DOHH2 (cell line): ENCODE data around the gene CAPN2.

Experiments
- H3F3A ChIP-seq: fragments of 200-600 bp; sonication (generic), shearing (Covaris generic); 2 replicates; pipeline ENCODE4 v1.6.0; 2016; ENCODE audit warnings: antibody characterized with exemption, mild to moderate bottlenecking; ENCODE audit not compliant: control insufficient read depth, insufficient read depth
- H3K27ac ChIP-seq: fragments of 200-600 bp; sonication (generic); 2 replicates; pipeline ENCODE4 v1.5.1; 2014; ENCODE audit warnings: low read depth, mild to moderate bottlenecking, low read length, moderate library complexity
- H3K27me3 ChIP-seq: fragments of 200-600 bp; sonication (generic); 2 replicates; pipeline ENCODE4 v1.6.1; 2014; ENCODE audit warnings: mild to moderate bottlenecking, low read length, mixed read lengths; ENCODE audit not compliant: control insufficient read depth
- H3K36me3 ChIP-seq: fragments of 200-600 bp; sonication (generic); 2 replicates; pipeline ENCODE4 v1.6.1; 2014; ENCODE audit warnings: mild to moderate bottlenecking, low read length, moderate library complexity, mixed read lengths; ENCODE audit not compliant: control insufficient read depth
- H3K4me1 ChIP-seq: fragments of 200-600 bp; sonication (generic); 2 replicates; pipeline ENCODE4 v1.6.1; 2014; ENCODE audit warnings: mild to moderate bottlenecking, low read length, mixed read lengths; ENCODE audit not compliant: control insufficient read depth
- H3K4me2 ChIP-seq: fragments of 200-600 bp; sonication (generic); 2 replicates; pipeline ENCODE4 v1.6.0; 2014; ENCODE audit warnings: mild to moderate bottlenecking, low read length, moderate library complexity
- H3K4me3 ChIP-seq: fragments of 200-600 bp; sonication (generic); 2 replicates; pipeline ENCODE4 v1.5.1; 2014; ENCODE audit warnings: mild to moderate bottlenecking, low read length, mixed read lengths
- H3K79me2 ChIP-seq: fragments of 200-600 bp; sonication (generic); 2 replicates; pipeline ENCODE4 v1.6.1; 2014; ENCODE audit warnings: mild to moderate bottlenecking, low read length, mixed read lengths; ENCODE audit not compliant: control insufficient read depth
- H3K9me2 ChIP-seq: fragments of 200-600 bp; sonication (generic); replicated peaks from 2 replicates; pipeline ENCODE4 v1.6.1; 2014; ENCODE audit warnings: mild to moderate bottlenecking, low read length, mixed read lengths; ENCODE audit not compliant: control insufficient read depth
- H3K9me3 ChIP-seq: fragments of 200-600 bp; sonication (generic); 2 replicates; pipeline ENCODE4 v1.6.1; 2014; ENCODE audit warnings: antibody characterized with exemption, low read length, mixed read lengths; ENCODE audit not compliant: control insufficient read depth, insufficient read depth
- H4K20me1 ChIP-seq: fragments of 200-600 bp; sonication (generic); 2 replicates; pipeline ENCODE4 v1.6.0; 2014; ENCODE audit warnings: low read depth, mild to moderate bottlenecking, antibody characterized with exemption, low read length, moderate library complexity; ENCODE audit not compliant: control insufficient read depth, insufficient read depth
- EZH2phosphoT487 ChIP-seq: fragments of 200-600 bp; sonication (generic); IDR thresholded peaks from 2 replicates; pipeline ENCODE4 v1.6.1; 2017; ENCODE audit warnings: borderline replicate concordance, mild to moderate bottlenecking, antibody characterized with exemption, low read length, moderate library complexity, mixed read lengths
- TF ChIP-seq, protein P1 (sequence below): fragments of 200-600 bp; sonication (generic); IDR thresholded peaks from one replicate; pipeline ENCODE4 v1.5.1; 2014; ENCODE audit warnings: antibody characterized with exemption, mild to moderate bottlenecking, low read depth, low read length; ENCODE audit not compliant: poor library complexity, severe bottlenecking

Gene CAPN2

DNA sequence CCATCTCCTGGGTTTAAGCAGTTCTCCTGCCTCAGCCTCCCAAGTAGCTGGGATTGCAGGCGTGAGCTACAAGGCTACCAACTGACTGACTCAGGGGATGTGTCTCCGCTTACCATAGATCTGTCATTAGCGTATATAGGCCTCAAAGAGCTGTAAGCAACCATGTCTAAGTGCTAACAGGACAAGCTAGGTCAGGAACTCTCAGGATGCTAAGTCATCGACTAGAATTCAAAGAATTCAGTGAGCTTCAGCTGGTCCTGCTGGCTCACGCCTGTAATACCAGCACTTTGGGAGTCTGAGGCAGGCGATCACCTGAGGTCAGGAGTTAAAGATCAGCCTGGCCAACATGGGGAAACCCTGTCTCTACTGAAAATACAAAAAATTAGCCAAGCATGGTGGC lies 29.5 kb downstream of the CAPN2 start:
- no peaks in the 10 kb centered on the region for H3K9me2 ChIP-seq
- H3F3A ChIP-seq: no peaks in the 10 kb centered on the region
- H3K27me3 ChIP-seq: 0 out of 2 replicates have a peak, but pooled peaks cover 5% of the 10 kb centered on the region
- no peaks in the 10 kb centered on the region for H3K79me2 ChIP-seq
- no peaks in the 10 kb centered on the region for H3K4me1 ChIP-seq
- no peak overlapping the region for H3K27ac ChIP-seq
- H3K4me3 ChIP-seq: no peak overlapping the region
- TF ChIP-seq, protein P1, sequence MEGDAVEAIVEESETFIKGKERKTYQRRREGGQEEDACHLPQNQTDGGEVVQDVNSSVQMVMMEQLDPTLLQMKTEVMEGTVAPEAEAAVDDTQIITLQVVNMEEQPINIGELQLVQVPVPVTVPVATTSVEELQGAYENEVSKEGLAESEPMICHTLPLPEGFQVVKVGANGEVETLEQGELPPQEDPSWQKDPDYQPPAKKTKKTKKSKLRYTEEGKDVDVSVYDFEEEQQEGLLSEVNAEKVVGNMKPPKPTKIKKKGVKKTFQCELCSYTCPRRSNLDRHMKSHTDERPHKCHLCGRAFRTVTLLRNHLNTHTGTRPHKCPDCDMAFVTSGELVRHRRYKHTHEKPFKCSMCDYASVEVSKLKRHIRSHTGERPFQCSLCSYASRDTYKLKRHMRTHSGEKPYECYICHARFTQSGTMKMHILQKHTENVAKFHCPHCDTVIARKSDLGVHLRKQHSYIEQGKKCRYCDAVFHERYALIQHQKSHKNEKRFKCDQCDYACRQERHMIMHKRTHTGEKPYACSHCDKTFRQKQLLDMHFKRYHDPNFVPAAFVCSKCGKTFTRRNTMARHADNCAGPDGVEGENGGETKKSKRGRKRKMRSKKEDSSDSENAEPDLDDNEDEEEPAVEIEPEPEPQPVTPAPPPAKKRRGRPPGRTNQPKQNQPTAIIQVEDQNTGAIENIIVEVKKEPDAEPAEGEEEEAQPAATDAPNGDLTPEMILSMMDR: no peak
- TF ChIP-seq EZH2phosphoT487: no peak
- no peak overlapping the region for H3K4me2 ChIP-seq
- H3K36me3 ChIP-seq: no peaks in the 10 kb centered on the region
- H4K20me1 ChIP-seq: no peaks in the 10 kb centered on the region
- H3K9me3 ChIP-seq: no peaks in the 10 kb centered on the region

DNA sequence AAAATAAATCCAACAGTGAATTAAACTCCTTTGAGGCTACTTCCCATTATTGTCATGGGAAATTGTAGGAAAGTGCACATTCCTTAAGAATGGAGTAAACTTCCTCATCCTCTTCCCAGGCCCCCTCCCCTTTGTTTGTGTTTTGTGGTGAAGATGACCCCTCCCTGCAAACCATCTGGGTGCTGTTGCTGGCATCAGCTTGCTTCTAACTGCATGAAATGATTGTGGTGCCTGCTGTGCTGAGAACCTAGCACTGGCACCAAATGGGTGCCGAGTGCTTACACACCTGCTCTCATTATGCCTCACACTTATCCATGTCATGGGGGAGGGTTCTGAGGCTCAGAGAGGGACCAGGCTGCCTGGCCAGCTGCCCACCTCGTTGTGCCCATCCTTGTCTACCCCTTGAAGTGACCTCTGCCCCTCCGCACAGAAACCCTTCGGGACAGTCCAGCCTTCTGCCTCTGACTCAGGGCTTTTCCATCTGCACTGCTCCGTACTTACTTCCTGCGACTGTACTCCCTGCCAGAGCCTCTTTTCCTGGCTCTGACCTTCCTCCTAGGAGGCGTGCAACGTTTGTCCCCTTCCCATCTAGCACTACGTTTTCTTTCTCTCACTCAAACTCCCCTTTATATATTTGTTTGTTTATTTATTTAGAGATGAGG lies 30.6 kb downstream of the CAPN2 start:
- Histone ChIP-seq H3F3A (no peaks in the 10 kb centered on the region), H4K20me1 (no peaks in the 10 kb centered on the region), H3K4me3 (no peak overlapping the region), H3K27ac (no peak overlapping the region), H3K4me1 (no peaks in the 10 kb centered on the region), H3K9me2 (no peaks in the 10 kb centered on the region), H3K27me3 (peaks cover 10% of the 10 kb centered on the region; the same call in 1 of the 2 replicates), H3K4me2 (no peak overlapping the region), H3K36me3 (no peaks in the 10 kb centered on the region), H3K9me3 (no peaks in the 10 kb centered on the region), H3K79me2 (no peaks in the 10 kb centered on the region)
- no peak for TF ChIP-seq EZH2phosphoT487
- TF ChIP-seq, protein P1: no peak

DNA sequence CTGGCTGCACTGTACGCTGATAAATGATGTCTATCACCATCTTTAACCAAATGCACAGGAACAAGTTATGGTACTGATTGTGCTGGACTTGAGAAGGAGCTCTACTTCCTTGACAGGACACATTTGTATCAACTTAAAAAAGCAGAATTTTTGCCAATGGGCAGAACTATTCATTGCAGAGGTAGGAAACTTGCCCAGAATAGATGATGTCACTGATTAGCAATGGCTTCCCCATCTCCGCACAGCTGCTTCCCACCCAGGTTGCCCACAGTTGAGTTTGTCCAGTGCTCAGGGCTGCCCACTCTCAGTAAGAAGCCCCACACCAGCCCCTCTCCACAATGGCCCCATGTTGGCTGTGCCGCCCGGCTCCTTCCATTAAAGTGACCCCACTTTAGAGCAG lies 33.4 kb downstream of the CAPN2 start:
- TF ChIP-seq, protein P1: no peak
- no peak for TF ChIP-seq EZH2phosphoT487
- Histone ChIP-seq H3K4me2 (no peak overlapping the region), H3K79me2 (no peaks in the 10 kb centered on the region), H3K9me3 (no peaks in the 10 kb centered on the region), H3K36me3 (no peaks in the 10 kb centered on the region), H3K4me1 (peaks cover 3% of the 10 kb centered on the region; the same call in 1 of the 2 replicates), H4K20me1 (no peaks in the 10 kb centered on the region), H3K27me3 (peaks cover 10% of the 10 kb centered on the region), H3K4me3 (no peak overlapping the region), H3K27ac (no peak overlapping the region), H3F3A (no peaks in the 10 kb centered on the region), H3K9me2 (no peaks in the 10 kb centered on the region)
